Neuronal stem cell (in vitro differentiated cells): ENCODE data around the gene AARS1.
"Not testable (repeated sequence)": the region's sequence is repeated elsewhere in the genome, so short reads cannot be mapped to it uniquely, and the experiment has no call there.

Experiments
- DNase-seq: peaks from one replicate; pipeline ENCODE4 v3.0.0-alpha.2; 2013; ENCODE audit warnings: low spot score
- H2AFZ ChIP-seq: one replicate; pipeline ENCODE4 v1.6.1; 2013; ENCODE audit warnings: mild to moderate bottlenecking, low read length, inconsistent platforms
- H2AK5ac ChIP-seq: 2 replicates; pipeline ENCODE4 v1.6.1; 2013; ENCODE audit warnings: low read depth, mild to moderate bottlenecking, inconsistent platforms, low read length, moderate library complexity, mixed read lengths
- H2BK120ac ChIP-seq: 2 replicates; pipeline ENCODE4 v1.6.1; 2013; ENCODE audit warnings: low read depth, mild to moderate bottlenecking, inconsistent platforms, low read length, moderate library complexity, mixed read lengths
- H2BK12ac ChIP-seq: one replicate; pipeline ENCODE4 v1.6.1; 2013; ENCODE audit warnings: low read length, inconsistent platforms
- H2BK15ac ChIP-seq: 2 replicates; pipeline ENCODE4 v1.6.1; 2013; ENCODE audit warnings: mild to moderate bottlenecking, low read length, inconsistent platforms, mixed read lengths
- H2BK5ac ChIP-seq: one replicate; pipeline ENCODE4 v1.6.1; 2013; ENCODE audit warnings: inconsistent platforms, mild to moderate bottlenecking, low read length, moderate library complexity
- H3K14ac ChIP-seq: one replicate; pipeline ENCODE4 v1.6.1; 2013; ENCODE audit warnings: low read length, inconsistent platforms
- H3K18ac ChIP-seq: 2 replicates; pipeline ENCODE4 v1.6.1; 2013; ENCODE audit warnings: low read length, inconsistent platforms
- H3K23ac ChIP-seq: 2 replicates; pipeline ENCODE4 v1.6.1; 2013; ENCODE audit warnings: low read depth, mild to moderate bottlenecking, mixed read lengths, low read length, inconsistent platforms; ENCODE audit not compliant: poor library complexity
- H3K27ac ChIP-seq: replicated peaks from 3 replicates; pipeline ENCODE4 v1.5.1; 2013; ENCODE audit warnings: low read length, inconsistent platforms
- H3K27me3 ChIP-seq, 3 experiments: 2 replicates each; pipeline ENCODE4 v1.6.1; 2013; ENCODE audit warnings: low read length in 3 of 3, mild to moderate bottlenecking in 2 of 3, inconsistent platforms in 1 of 3, low read depth in 1 of 3, mixed read lengths in 1 of 3, moderate library complexity in 1 of 3; ENCODE audit not compliant: control insufficient read depth in 3 of 3, insufficient read depth in 3 of 3
- H3K36me3 ChIP-seq, 2 donors: replicated peaks in 1 of 2; 2 replicates each; pipeline ENCODE4 v1.6.1; 2013; ENCODE audit warnings: low read length in 2 of 2; ENCODE audit not compliant: control insufficient read depth in 2 of 2, insufficient read depth in 2 of 2
- H3K4ac ChIP-seq: 2 replicates; pipeline ENCODE4 v1.6.1; 2013; ENCODE audit warnings: inconsistent platforms, mild to moderate bottlenecking, low read length, moderate library complexity
- H3K4me1 ChIP-seq, 2 donors: 1 replicate in 1 of 2; 2 replicates in 1 of 2; pipeline ENCODE4 v1.6.1; 2013; ENCODE audit warnings: low read length in 2 of 2, low read depth in 1 of 2; ENCODE audit not compliant: control insufficient read depth in 2 of 2, insufficient read depth in 1 of 2
- H3K4me2 ChIP-seq: one replicate; pipeline ENCODE4 v1.6.1; 2013; ENCODE audit warnings: mild to moderate bottlenecking, low read length, inconsistent platforms; ENCODE audit not compliant: insufficient read depth, poor library complexity, severe bottlenecking
- H3K4me3 ChIP-seq, 2 donors: 2 replicates each; pipeline ENCODE4 v1.5.1; 2013; ENCODE audit warnings: low read length in 2 of 2, mild to moderate bottlenecking in 2 of 2, inconsistent platforms in 1 of 2, moderate library complexity in 1 of 2
- H3K79me1 ChIP-seq: one replicate; pipeline ENCODE4 v1.6.1; 2013; ENCODE audit warnings: low read depth, mild to moderate bottlenecking, inconsistent platforms, low read length, moderate library complexity
- H3K9ac ChIP-seq: one replicate; pipeline ENCODE4 v1.6.1; 2013; ENCODE audit warnings: mild to moderate bottlenecking, low read depth, low read length, inconsistent platforms; ENCODE audit not compliant: poor library complexity
- H3K9me3 ChIP-seq, 2 donors: replicated peaks in 1 of 2; 2 replicates each; pipeline versions ENCODE3 to v1.6.1; 2013; ENCODE audit warnings: low read length in 2 of 2, mild to moderate bottlenecking in 2 of 2, inconsistent platforms in 1 of 2, low read depth in 1 of 2, mixed read lengths in 1 of 2, moderate library complexity in 1 of 2; ENCODE audit not compliant: control insufficient read depth in 2 of 2, insufficient read depth in 1 of 2
- H4K8ac ChIP-seq: one replicate; pipeline ENCODE4 v1.6.1; 2013; ENCODE audit warnings: low read depth, mild to moderate bottlenecking, inconsistent platforms, low read length, moderate library complexity
- H4K91ac ChIP-seq: one replicate; pipeline ENCODE4 v1.6.1; 2013; ENCODE audit warnings: low read length, low read depth, mild to moderate bottlenecking, inconsistent platforms; ENCODE audit not compliant: poor library complexity
- WGBS, 2 donors: extraction: QIAGEN DNeasy Blood & Tissue Kit; methylation state at CpG; one replicate each; pipeline ENCODE4 v1.1.7; 2013; ENCODE audit warnings: missing lambda C conversion rate in 2 of 2, mixed read lengths in 1 of 2; ENCODE audit not compliant: insufficient read length in 2 of 2, insufficient replicate concordance in 1 of 2; ENCODE audit errors: extremely low coverage in 2 of 2; 5-methylcytosine and 5-hydroxymethylcytosine counted together

Gene AARS1

GRCh38 chr16:70259903-70260302 lies 29.4 kb downstream of the AARS1 start:
- H2AFZ ChIP-seq, H3K9me3 ChIP-seq, H2BK12ac ChIP-seq, DNase-seq, H3K4me1 ChIP-seq, H2BK15ac ChIP-seq, H2AK5ac ChIP-seq, H3K27ac ChIP-seq, H2BK120ac ChIP-seq, H4K8ac ChIP-seq, H3K4ac ChIP-seq, H2BK5ac ChIP-seq, H3K18ac ChIP-seq, H3K23ac ChIP-seq, H4K91ac ChIP-seq, H3K14ac ChIP-seq, H3K9ac ChIP-seq, H3K27me3 ChIP-seq, H3K4me3 ChIP-seq, H3K4me2 ChIP-seq: not testable (repeated sequence)
- WGBS, 2 donors = no CpG with 5 or more reads among the region's 6 CpGs
- H3K79me1 ChIP-seq = peaks cover 16% of the 10 kb centered on the region
- H3K36me3 ChIP-seq = peaks cover 66 to 97% of the 10 kb centered on the region in 2 donors

GRCh38 chr16:70258946-70259345 lies 30.4 kb downstream of the AARS1 start:
- H2BK5ac ChIP-seq = no peak overlapping the region
- H3K36me3 ChIP-seq = peaks cover 70 to 97% of the 10 kb centered on the region in 2 donors
- H3K79me1 ChIP-seq = peaks cover 16% of the 10 kb centered on the region
- H2BK120ac ChIP-seq = no peak overlapping the region
- no peak overlapping the region for H3K9ac ChIP-seq
- H2AFZ ChIP-seq = no peak overlapping the region
- no peak overlapping the region for H3K18ac ChIP-seq
- no peak overlapping the region for H2BK15ac ChIP-seq
- H3K4me2 ChIP-seq = no peak overlapping the region
- H3K27ac ChIP-seq = no peak overlapping the region
- no peaks in the 10 kb centered on the region for H3K9me3 ChIP-seq
- H4K8ac ChIP-seq = no peak overlapping the region
- WGBS, 2 donors = no CpG with 5 or more reads among the region's 10 CpGs
- no peaks in the 10 kb centered on the region for H3K27me3 ChIP-seq
- no peak overlapping the region for H3K4me3 ChIP-seq
- H2BK12ac ChIP-seq = no peak overlapping the region
- H3K14ac ChIP-seq = no peak overlapping the region
- H4K91ac ChIP-seq = no peak overlapping the region
- H3K4ac ChIP-seq = no peak overlapping the region
- no peaks in the 10 kb centered on the region for H3K4me1 ChIP-seq
- H3K23ac ChIP-seq = peak overlapping the region; percentile 65
- no peak for DNase-seq
- no peak overlapping the region for H2AK5ac ChIP-seq

- Histone ChIP-seq H3K9ac (peak overlapping the region; percentile 7), H3K14ac (no peak overlapping the region), H3K27me3 (no peaks in the 10 kb centered on the region), H3K79me1 (peaks cover 18% of the 10 kb centered on the region), H3K4ac (no peak overlapping the region), H3K36me3 (peaks cover 73 to 97% of the 10 kb centered on the region in 2 donors), H4K91ac (no peak overlapping the region), H3K23ac (no peak overlapping the region), H3K4me2 (no peak overlapping the region), H3K4me1 (no peaks in the 10 kb centered on the region), H4K8ac (no peak overlapping the region), H3K27ac (no peak overlapping the region), H2AK5ac (no peak overlapping the region), H2BK15ac (no peak overlapping the region), H2AFZ (no peak overlapping the region), H3K18ac (no peak overlapping the region), H2BK12ac (no peak overlapping the region), H3K9me3 (no peaks in the 10 kb centered on the region), H3K4me3 (no peak overlapping the region), H2BK120ac (no peak overlapping the region), H2BK5ac (no peak overlapping the region)
- no peak for DNase-seq
- WGBS, 2 donors = no CpG with 5 or more reads among the region's 14 CpGs
Measured at GRCh38 chr16:70258065-70258464, 31.2 kb downstream of the AARS1 start.

- Histone ChIP-seq H3K4ac (no peak overlapping the region), H3K4me3 (no peak overlapping the region), H3K36me3 (peaks cover 76 to 97% of the 10 kb centered on the region in 2 donors), H3K4me1 (no peaks in the 10 kb centered on the region), H3K9me3 (no peaks in the 10 kb centered on the region), H3K4me2 (no peak overlapping the region), H2BK120ac (no peak overlapping the region), H3K18ac (no peak overlapping the region), H2BK15ac (no peak overlapping the region), H3K9ac (no peak overlapping the region), H2BK5ac (no peak overlapping the region), H4K91ac (no peak overlapping the region), H3K27me3 (no peaks in the 10 kb centered on the region), H3K14ac (no peak overlapping the region), H4K8ac (no peak overlapping the region), H3K79me1 (peaks cover 17% of the 10 kb centered on the region), H3K27ac (no peak overlapping the region), H3K23ac (no peak overlapping the region), H2AK5ac (no peak overlapping the region), H2AFZ (no peak overlapping the region), H2BK12ac (no peak overlapping the region)
- DNase-seq = no peak
- WGBS, 2 donors = no CpG with 5 or more reads among the region's 4 CpGs
Measured at GRCh38 chr16:70257391-70257790, 31.9 kb downstream of the AARS1 start.
